ENCODE measurements around the gene FOXD1.
"Not testable (repeated sequence)": the region's sequence is repeated elsewhere in the genome, so short reads cannot be mapped to it uniquely, and the experiment has no call there.

The FOXD1 gene

GRCh38 chr5:73409927-73410326 lies 38.6 kb downstream of the FOXD1 start:
- H3K9ac ChIP-seq (ENCODE audit: low read length); H3K9me3 ChIP-seq (ENCODE audit: control insufficient read depth, low read length); H2BK12ac ChIP-seq (ENCODE audit: low read length in 2 of 2); H3K79me1 ChIP-seq (replicated peaks; ENCODE audit: low read length, poor library complexity, severe bottlenecking); H3K4ac ChIP-seq (ENCODE audit: low read depth in 1 of 2, low read length in 2 of 2); H3K4me2 ChIP-seq (ENCODE audit: low read length, poor library complexity, severe bottlenecking); H4K91ac ChIP-seq (ENCODE audit: low read length); H2AK5ac ChIP-seq (ENCODE audit: low read length, severe bottlenecking); DNase-seq; H2BK15ac ChIP-seq (ENCODE audit: low read depth, poor library complexity, severe bottlenecking); H3K14ac ChIP-seq (ENCODE audit: low read length in 2 of 2); H3K4me1 ChIP-seq (ENCODE audit: control insufficient read depth, insufficient read depth, low read depth, low read length); H3K23ac ChIP-seq (ENCODE audit: low read length in 2 of 2); H4K8ac ChIP-seq (ENCODE audit: low read length); H3K36me3 ChIP-seq (ENCODE audit: control insufficient read depth in 1 of 2, insufficient read depth in 2 of 2, low read depth in 1 of 2, low read length in 2 of 2); H2AFZ ChIP-seq (ENCODE audit: low read depth, low read length); H2BK5ac ChIP-seq (ENCODE audit: low read depth, low read length, poor library complexity, severe bottlenecking); H3K4me3 ChIP-seq (ENCODE audit: insufficient read depth in 1 of 2, low read depth in 1 of 2, low read length in 2 of 2); H3K18ac ChIP-seq (ENCODE audit: low read depth in 1 of 2, low read length in 2 of 2); H3K27ac ChIP-seq (ENCODE audit: low read length, poor library complexity, severe bottlenecking); H2BK120ac ChIP-seq (ENCODE audit: low read depth, low read length): not testable (repeated sequence)
- peaks cover 0 to 31% of the 10 kb centered on the region in 2 experiments for H3K27me3 ChIP-seq (ENCODE audit: control insufficient read depth in 1 of 2, insufficient read depth in 1 of 2, low read length in 2 of 2)
- 93% methylated on average over 18 of the region's 18 CpGs for WGBS

DNA sequence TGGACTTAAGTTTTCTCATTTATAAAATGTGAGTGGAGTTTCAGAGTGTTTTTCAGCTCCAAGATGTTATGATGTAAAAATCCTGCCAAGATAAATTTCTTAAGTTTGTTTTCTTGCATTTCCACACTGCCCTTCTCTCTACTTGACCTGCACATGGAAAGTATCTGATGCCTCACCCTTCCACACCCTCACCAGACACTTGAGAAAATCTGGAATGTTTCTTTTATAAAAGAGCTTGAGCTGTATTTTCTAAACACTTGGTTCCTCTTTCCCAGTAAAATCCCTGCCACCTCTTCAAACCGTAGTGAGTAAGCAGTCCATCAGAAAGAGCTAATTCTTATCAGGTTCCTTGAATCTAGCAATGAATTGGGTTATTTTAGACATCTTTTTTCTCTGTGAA lies 42.9 kb downstream of the FOXD1 start:
- no peak overlapping the region for H2BK15ac ChIP-seq (ENCODE audit: low read depth, poor library complexity, severe bottlenecking)
- H3K4me3 ChIP-seq (ENCODE audit: insufficient read depth in 1 of 2, low read depth in 1 of 2, low read length in 2 of 2): no peak overlapping the region
- no peak overlapping the region for H2BK120ac ChIP-seq (ENCODE audit: low read depth, low read length)
- H4K8ac ChIP-seq (ENCODE audit: low read length): no peak overlapping the region
- H3K79me1 ChIP-seq (replicated peaks; ENCODE audit: low read length, poor library complexity, severe bottlenecking): no peaks in the 10 kb centered on the region
- no peak overlapping the region for H4K91ac ChIP-seq (ENCODE audit: low read length)
- H3K18ac ChIP-seq (ENCODE audit: low read depth in 1 of 2, low read length in 2 of 2): no peak overlapping the region
- no peaks in the 10 kb centered on the region for H3K9me3 ChIP-seq (ENCODE audit: control insufficient read depth, low read length)
- no peak overlapping the region for H3K4me2 ChIP-seq (ENCODE audit: low read length, poor library complexity, severe bottlenecking)
- no peak overlapping the region for H3K23ac ChIP-seq (ENCODE audit: low read length in 2 of 2)
- DNase-seq: peak; percentile 46
- no peak overlapping the region for H3K9ac ChIP-seq (ENCODE audit: low read length)
- WGBS: no CpG with 5 or more reads among the region's 1 CpG
- H2AFZ ChIP-seq (ENCODE audit: low read depth, low read length): no peak overlapping the region
- H3K4ac ChIP-seq (ENCODE audit: low read depth in 1 of 2, low read length in 2 of 2): no peak overlapping the region
- peaks cover 0 to 10% of the 10 kb centered on the region in 2 experiments for H3K27me3 ChIP-seq (ENCODE audit: control insufficient read depth in 1 of 2, insufficient read depth in 1 of 2, low read length in 2 of 2)
- H2BK5ac ChIP-seq (ENCODE audit: low read depth, low read length, poor library complexity, severe bottlenecking): no peak overlapping the region
- no peaks in the 10 kb centered on the region for H3K36me3 ChIP-seq (ENCODE audit: control insufficient read depth in 1 of 2, insufficient read depth in 2 of 2, low read depth in 1 of 2, low read length in 2 of 2)
- H3K14ac ChIP-seq (ENCODE audit: low read length in 2 of 2): no peak overlapping the region
- H3K4me1 ChIP-seq (ENCODE audit: control insufficient read depth, insufficient read depth, low read depth, low read length): no peaks in the 10 kb centered on the region
- H2BK12ac ChIP-seq (ENCODE audit: low read length in 2 of 2): no peak overlapping the region
- H2AK5ac ChIP-seq (ENCODE audit: low read length, severe bottlenecking): no peak overlapping the region
- no peak overlapping the region for H3K27ac ChIP-seq (ENCODE audit: low read length, poor library complexity, severe bottlenecking)

DNA sequence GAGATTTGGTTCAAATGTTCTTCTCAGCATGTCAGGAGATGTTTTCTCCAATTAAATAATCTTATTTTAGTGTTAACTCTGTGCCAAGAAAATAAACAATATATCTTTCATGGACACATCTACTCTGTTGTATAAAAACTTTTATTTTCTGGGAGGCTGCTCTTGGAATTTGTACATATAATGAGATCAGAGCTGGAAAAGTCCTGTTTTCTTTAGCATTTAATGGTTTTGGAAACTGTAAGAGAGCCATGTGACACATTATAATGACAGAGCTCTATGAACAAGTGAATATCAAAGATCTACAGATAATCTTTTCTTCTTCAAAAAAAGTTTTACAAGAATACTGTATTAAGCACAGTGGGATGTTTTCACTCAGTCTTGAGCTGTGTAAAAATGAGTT lies 48.8 kb downstream of the FOXD1 start:
- no peak for DNase-seq
- Histone ChIP-seq H2BK12ac (ENCODE audit: low read length in 2 of 2) (no peak overlapping the region), H3K14ac (ENCODE audit: low read length in 2 of 2) (no peak overlapping the region), H3K79me1 (replicated peaks; ENCODE audit: low read length, poor library complexity, severe bottlenecking) (no peaks in the 10 kb centered on the region), H4K8ac (ENCODE audit: low read length) (no peak overlapping the region), H3K27me3 (ENCODE audit: control insufficient read depth in 1 of 2, insufficient read depth in 1 of 2, low read length in 2 of 2) (peaks cover 0 to 34% of the 10 kb centered on the region in 2 experiments), H2AK5ac (ENCODE audit: low read length, severe bottlenecking) (no peak overlapping the region), H2BK120ac (ENCODE audit: low read depth, low read length) (no peak overlapping the region), H3K4me3 (ENCODE audit: insufficient read depth in 1 of 2, low read depth in 1 of 2, low read length in 2 of 2) (no peak overlapping the region), H2BK15ac (ENCODE audit: low read depth, poor library complexity, severe bottlenecking) (no peak overlapping the region), H3K23ac (ENCODE audit: low read length in 2 of 2) (no peak overlapping the region), H3K36me3 (ENCODE audit: control insufficient read depth in 1 of 2, insufficient read depth in 2 of 2, low read depth in 1 of 2, low read length in 2 of 2) (no peaks in the 10 kb centered on the region), H3K9ac (ENCODE audit: low read length) (no peak overlapping the region), H3K18ac (ENCODE audit: low read depth in 1 of 2, low read length in 2 of 2) (no peak overlapping the region), H3K4me2 (ENCODE audit: low read length, poor library complexity, severe bottlenecking) (no peak overlapping the region), H3K4me1 (ENCODE audit: control insufficient read depth, insufficient read depth, low read depth, low read length) (peaks cover 2% of the 10 kb centered on the region), H2BK5ac (ENCODE audit: low read depth, low read length, poor library complexity, severe bottlenecking) (no peak overlapping the region), H3K9me3 (ENCODE audit: control insufficient read depth, low read length) (no peaks in the 10 kb centered on the region), H4K91ac (ENCODE audit: low read length) (no peak overlapping the region), H3K4ac (ENCODE audit: low read depth in 1 of 2, low read length in 2 of 2) (no peak overlapping the region), H2AFZ (ENCODE audit: low read depth, low read length) (no peak overlapping the region), H3K27ac (ENCODE audit: low read length, poor library complexity, severe bottlenecking) (no peak overlapping the region)

Measured in mesenchymal stem cell (in vitro differentiated cells and primary cell).